ENCODE measurements around the gene DUSP21. TPM values are rescaled to one million over a fixed set of nuclear protein-coding genes. Genes with fewer than 3 reads are reported as not detected.

Gene DUSP21
- total RNA-seq (2022) = not detected in 2 replicates
- Bru-seq, nascent RNA = not detected
- not detected for BruChase-seq, experiment 1, labeled RNA remaining after a 6-hour chase
- BruChase-seq, experiment 2, labeled RNA remaining after a 2-hour chase = not detected
- long read RNA-seq = 0 reads

- no TSS peak for BruUV-seq (replicated peaks)
- intact Hi-C loops (cut with micrococcal nuclease; ENCODE audit: unreplicated experiment) = no loop called here
- TF ChIP-seq CTCF (IDR thresholded peaks at IDR 0.05; ENCODE audit: unreplicated experiment) = no peak
- Mint-ChIP-seq H3K27me3 (ENCODE audit: unreplicated experiment) (no peaks in the 10 kb centered on the region), H3K4me3 (ENCODE audit: low read depth, unreplicated experiment) (no peak within 1 kb of the TSS), H3K4me1 (ENCODE audit: low read depth, unreplicated experiment) (peaks cover 9% of the 10 kb centered on the region), H3K36me3 (ENCODE audit: insufficient read depth, unreplicated experiment) (no peaks in the 10 kb centered on the region), H3K27ac (ENCODE audit: unreplicated experiment) (no peak within 1 kb of the TSS), H3K9me3 (ENCODE audit: low read depth, unreplicated experiment) (peaks cover 2% of the 10 kb centered on the region)
- CTCF ChIA-PET = no interaction called here
- no peak for DNase-seq
These were observed at the start of gene DUSP21 for GRCh38 chrX:44843753-44844152. Gene DUSP21 (plus strand): TSS chrX:44844021. CDS start chrX:44844133, 112 bp downstream.

- H3K27me3 Mint-ChIP-seq (ENCODE audit: unreplicated experiment) = no peaks in the 10 kb centered on the region
- no peaks in the 10 kb centered on the region for H3K36me3 Mint-ChIP-seq (ENCODE audit: insufficient read depth, unreplicated experiment)
- no TSS peak for BruUV-seq (replicated peaks)
- no peaks in the 10 kb centered on the region for H3K9me3 Mint-ChIP-seq (ENCODE audit: low read depth, unreplicated experiment)
- no peak overlapping the region for H3K27ac Mint-ChIP-seq (ENCODE audit: unreplicated experiment)
- H3K4me1 Mint-ChIP-seq (ENCODE audit: low read depth, unreplicated experiment) = no peaks in the 10 kb centered on the region
- CTCF ChIA-PET = no interaction called here
- TF ChIP-seq CTCF (IDR thresholded peaks at IDR 0.05; ENCODE audit: unreplicated experiment) = no peak
- DNase-seq = no peak
- intact Hi-C loops (cut with micrococcal nuclease; ENCODE audit: unreplicated experiment) = no loop called here
- H3K4me3 Mint-ChIP-seq (ENCODE audit: low read depth, unreplicated experiment) = no peak overlapping the region
These were observed 47.8 kb upstream of the DUSP21 start for GRCh38 chrX:44795945-44796450.

- no peak for TF ChIP-seq CTCF (IDR thresholded peaks at IDR 0.05; ENCODE audit: unreplicated experiment)
- Mint-ChIP-seq H3K36me3 (ENCODE audit: insufficient read depth, unreplicated experiment) (no peaks in the 10 kb centered on the region), H3K4me3 (ENCODE audit: low read depth, unreplicated experiment) (no peak overlapping the region), H3K4me1 (ENCODE audit: low read depth, unreplicated experiment) (no peaks in the 10 kb centered on the region), H3K27ac (ENCODE audit: unreplicated experiment) (no peak overlapping the region), H3K9me3 (ENCODE audit: low read depth, unreplicated experiment) (no peaks in the 10 kb centered on the region), H3K27me3 (ENCODE audit: unreplicated experiment) (no peaks in the 10 kb centered on the region)
- CTCF ChIA-PET = no interaction called here
- no TSS peak for BruUV-seq (replicated peaks)
- DNase-seq = no peak
- intact Hi-C loops (cut with micrococcal nuclease; ENCODE audit: unreplicated experiment) = no loop called here
These were observed 41.2 kb upstream of the DUSP21 start for GRCh38 chrX:44802613-44803012.

- H3K4me3 Mint-ChIP-seq (ENCODE audit: low read depth, unreplicated experiment) = no peak overlapping the region
- no peak overlapping the region for H3K27ac Mint-ChIP-seq (ENCODE audit: unreplicated experiment)
- no peak for DNase-seq
- no TSS peak for BruUV-seq (replicated peaks)
- CTCF ChIA-PET = no interaction called here
- H3K4me1 Mint-ChIP-seq (ENCODE audit: low read depth, unreplicated experiment) = no peaks in the 10 kb centered on the region
- no peak for TF ChIP-seq CTCF (IDR thresholded peaks at IDR 0.05; ENCODE audit: unreplicated experiment)
- no peaks in the 10 kb centered on the region for H3K27me3 Mint-ChIP-seq (ENCODE audit: unreplicated experiment)
- intact Hi-C loops (cut with micrococcal nuclease; ENCODE audit: unreplicated experiment) = no loop called here
- H3K36me3 Mint-ChIP-seq (ENCODE audit: insufficient read depth, unreplicated experiment) = no peaks in the 10 kb centered on the region
- no peaks in the 10 kb centered on the region for H3K9me3 Mint-ChIP-seq (ENCODE audit: low read depth, unreplicated experiment)
These were observed 28.1 kb upstream of the DUSP21 start for GRCh38 chrX:44815681-44816080.
